NCI-H1417 treated with DMSO at 0.1 percent for 48 hours (cell line): Measurements from ENCODE around the gene HRH1.
"Not testable (repeated sequence)": the region's sequence is repeated elsewhere in the genome, so short reads cannot be mapped to it uniquely, and the experiment has no call there.

Experiments used
- DNase-seq: peaks from one replicate; lab custom pipeline; 2025; lab: John Stamatoyannopoulos, UW

Gene HRH1

DNA sequence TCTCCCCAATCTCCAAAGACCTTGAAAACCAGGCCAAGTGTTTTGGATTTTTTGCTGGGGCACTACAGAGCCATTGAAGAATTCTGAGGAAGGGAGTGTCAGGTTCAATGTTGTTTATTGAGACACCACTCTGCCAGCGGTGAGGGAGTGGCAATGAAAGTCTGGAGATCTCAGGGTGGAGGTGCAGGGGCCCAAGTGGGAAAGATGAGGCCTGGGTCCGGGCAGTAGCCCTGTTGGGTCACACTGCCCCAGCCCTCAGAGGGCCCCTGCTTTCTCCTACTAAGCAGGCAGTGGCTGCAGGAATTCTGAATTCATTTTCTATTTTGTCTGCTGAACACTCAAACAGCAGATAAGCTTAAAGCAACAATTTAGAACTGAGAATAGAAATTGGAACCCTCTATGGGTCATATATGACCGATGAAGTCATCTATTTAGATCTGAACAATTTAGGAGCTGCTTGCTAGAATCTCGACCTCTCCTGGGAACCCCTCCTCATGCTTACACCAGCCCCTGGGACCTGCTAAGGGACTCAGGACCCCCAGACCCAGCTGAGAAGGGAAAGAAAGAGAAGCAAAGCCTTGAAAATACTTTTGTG lies 17.9 kb downstream of the HRH1 start:
- no peak for DNase-seq

DNA sequence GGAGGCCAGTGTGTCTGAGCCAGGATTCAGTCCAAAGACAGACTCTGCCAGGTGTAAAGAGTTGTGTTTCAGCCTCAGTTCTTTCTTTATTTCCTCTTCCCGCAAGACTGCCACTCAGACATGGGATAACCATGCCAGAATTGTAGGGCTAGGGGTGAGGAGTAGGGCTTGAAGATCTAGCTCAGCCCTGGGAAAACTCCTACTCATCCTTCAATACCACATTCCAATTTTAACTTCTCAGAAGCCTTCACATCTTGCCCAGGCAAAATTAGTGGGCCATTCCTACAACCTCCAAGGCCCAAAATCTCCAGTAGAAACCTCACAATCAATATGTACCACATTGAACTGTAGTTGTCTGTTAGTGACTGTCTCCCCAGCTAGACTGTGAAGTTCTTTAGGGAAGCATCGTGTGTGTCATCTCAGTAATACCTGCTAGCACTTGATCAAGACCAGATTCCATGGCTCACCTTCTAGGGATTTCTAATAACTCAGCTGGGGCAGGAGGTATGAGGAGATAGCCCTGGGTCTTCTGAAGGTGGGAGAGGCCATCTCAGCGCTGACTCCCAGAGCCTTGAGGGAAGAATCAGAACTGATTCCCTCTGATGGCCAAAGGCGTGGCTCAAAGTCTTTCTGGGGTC lies 19.7 kb downstream of the HRH1 start:
- DNase-seq, result no peak

DNA sequence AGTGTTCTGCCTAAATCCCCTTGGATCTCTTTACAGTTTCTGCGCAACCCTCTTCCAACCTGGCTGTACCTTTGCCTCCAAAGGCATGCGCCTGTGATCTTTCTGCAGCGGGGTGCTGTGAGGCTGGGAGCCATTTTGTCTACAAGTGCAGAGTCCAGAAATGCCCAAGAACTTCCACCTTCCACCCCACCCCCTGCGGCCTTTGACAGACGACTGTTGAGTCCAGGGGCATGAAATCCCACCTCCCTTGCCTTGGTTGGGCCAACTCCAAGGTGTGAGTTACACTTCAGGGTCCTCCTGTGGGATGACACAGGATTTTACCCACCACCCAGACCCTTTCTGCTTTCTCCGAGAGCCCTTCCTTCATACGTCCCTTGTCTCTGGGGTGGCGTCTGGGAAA lies 24.1 kb downstream of the HRH1 start:
- DNase-seq, result no peak

DNA sequence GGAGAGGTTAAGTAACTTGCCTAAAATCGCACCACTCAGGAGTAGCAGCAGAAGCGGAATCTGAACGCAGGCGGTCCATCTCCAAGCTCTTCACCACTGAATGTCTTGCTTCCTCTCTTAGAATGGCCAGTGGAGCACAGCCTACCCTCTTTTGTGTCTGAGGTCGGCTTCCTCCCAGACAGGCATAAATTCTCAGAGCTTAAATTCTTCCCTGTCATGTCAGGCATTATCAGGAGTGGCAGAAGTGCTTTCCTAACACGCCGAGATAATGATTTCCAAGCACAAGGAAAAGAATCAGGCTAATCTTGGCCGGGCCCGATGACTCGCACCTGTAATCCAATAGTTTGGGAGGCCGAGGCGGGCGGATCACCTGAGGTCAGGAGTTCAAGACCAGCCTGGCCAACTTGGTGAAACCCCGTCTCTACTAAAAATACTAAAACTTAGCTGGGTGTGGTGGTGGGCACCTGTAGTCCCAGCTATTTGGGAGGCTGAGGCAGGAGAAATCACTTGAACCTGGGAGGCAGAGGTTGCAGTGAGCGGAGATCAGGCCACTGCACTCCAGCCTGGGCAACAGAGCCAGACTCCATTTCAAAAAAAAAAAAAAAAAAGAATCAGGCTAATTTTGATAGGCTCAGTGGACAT lies 30.2 kb downstream of the HRH1 start:
- not testable (repeated sequence) for DNase-seq

DNA sequence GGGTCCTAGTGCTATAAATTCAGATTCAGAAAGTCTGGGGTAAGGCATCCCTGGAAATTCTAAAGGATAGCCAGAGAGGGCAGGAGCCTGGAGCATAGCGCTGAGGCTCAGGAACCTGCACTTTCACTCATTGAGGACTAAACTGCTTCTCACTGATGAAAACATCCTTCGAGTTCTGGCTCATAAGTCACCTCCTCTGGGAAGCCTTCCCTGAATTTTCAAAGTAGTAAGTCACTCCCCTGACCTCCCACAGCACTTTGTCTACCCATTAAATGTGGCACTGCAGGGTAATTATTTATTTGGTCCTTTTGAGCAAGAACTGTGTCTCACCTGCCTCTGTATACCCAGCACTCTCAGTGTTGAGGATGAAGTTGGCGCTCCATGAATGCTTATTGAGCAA lies 30.9 kb downstream of the HRH1 start:
- no peak for DNase-seq

DNA sequence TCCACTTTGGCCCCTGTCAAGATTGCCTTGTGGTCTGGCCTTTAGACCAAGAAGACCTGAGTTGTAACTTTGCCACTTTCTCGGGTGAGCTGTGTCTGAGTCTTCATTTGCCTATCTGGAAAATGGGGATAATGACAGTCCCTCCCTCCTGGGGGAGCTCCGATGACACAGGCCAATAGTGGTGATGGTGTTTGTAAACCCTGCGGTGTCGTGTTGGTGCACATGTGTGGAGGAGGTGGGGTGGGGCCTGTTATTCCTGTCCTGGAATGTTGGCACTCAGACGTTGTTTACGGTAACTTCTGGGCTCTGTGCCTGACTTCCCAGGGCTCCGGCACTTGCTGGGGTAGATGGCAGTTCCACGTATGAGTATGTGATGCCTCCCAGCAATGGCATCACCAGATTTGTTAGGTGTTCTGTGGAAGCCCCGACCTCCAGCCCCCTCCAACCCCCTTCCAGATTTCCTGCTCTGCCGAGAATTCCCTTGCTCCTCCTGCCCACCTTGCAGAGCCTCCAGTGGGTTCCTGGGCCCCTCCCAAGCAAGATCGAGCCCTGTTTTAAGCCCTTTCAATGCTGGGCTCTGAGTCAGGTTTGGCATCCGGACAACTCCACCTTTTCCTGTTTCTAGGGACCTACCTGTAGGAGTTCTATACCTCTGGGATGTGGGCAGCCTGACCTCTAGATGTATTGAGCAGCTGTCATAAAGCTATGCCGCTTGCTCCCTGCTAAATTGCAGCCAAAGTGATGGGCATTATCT lies 31.4 kb downstream of the HRH1 start:
- DNase-seq, result no peak

DNA sequence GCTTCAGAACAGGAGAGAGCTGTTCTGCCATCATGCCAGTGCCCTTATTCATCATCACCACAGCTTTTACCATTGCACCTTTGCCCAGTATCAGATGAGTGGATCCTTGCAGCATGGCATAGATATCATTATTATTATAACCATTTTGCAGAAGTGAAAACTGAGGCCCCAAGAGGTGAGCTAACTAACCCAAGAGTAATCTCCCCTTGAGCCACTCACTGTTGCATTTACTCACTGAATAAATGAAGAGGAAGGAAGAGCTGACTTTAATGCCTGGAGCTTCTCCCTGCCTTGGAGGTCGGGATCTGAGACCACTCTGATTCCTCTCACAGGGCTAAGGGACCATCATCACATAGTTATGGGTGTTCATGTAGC lies 32.0 kb downstream of the HRH1 start:
- DNase-seq, result no peak

DNA sequence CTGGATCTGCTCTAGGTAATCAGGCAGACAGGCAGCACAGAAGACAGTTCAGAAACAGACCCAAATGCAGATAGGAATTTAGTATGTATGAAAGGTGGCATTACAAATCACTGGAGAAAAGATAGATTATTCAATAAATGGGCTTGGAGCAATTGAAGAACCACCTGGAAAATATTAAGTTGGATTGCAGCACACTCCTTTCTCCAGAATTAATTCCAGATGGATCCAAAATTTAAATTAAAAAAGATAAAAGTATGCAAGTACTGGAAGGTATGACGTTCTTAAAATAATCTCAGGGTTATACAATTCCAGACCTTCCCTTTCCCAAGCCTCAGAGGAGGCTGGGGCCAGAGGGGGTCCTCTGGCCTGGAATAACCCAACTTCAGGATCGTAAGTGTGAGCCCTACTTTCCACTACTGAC lies 32.5 kb downstream of the HRH1 start:
- DNase-seq, result no peak

DNA sequence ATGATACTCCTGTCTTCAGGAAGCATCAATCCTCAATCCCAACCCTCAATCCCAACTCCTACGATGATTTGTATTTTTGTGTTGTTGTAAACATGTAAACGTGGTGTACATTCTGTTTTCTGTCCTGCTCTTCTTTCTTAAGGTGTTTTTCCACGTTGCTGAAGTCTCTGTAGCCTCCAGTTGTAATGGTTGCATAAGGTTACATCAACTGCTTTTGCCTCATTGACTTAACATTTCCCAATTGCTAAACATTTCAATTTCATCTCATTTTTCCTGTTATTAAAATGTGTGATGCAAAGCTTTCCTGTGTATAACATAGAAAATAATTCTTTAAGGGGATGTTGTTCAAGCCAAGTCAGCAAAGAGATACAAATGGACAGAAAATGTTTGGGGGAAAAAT lies 33.4 kb downstream of the HRH1 start:
- DNase-seq, result no peak

DNA sequence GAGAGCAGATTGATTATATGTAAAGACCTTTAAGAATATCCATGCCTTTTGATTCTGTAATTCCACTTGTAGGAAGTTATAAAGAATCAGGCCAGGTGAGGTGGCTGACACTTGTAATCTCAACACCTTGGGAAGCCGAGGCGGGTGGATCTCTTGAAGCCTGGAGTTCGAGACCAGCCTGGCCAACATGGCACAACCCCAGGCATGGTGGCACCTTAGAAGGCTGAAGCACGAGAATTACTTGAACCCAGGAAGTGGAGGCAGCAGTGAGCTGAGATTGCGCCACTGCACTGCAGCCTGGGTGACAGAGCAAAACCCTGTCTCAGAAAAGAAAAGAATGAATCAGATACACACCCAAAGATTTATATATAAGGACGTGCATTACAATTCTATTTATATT lies 33.9 kb downstream of the HRH1 start:
- DNase-seq, result no peak

DNA sequence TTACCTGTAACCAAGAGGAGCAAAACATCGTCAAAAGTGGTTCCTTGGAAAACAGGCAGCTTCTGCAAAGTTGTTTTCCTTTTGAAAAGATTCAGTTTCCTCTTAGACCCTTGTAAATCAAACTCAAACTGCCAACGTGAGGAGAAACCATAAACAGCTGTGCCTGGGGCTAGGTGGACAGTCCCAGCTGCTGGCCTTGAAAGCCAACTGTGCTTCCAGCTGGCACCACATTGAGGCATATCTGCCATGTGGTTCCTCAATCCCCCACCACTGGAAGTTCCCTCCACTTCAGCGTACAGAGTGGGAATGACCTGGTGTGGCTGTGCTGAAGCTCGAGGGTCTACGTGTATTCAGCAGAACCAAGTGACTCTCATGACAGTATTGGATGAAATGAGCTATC lies 40.9 kb downstream of the HRH1 start:
- no peak for DNase-seq

DNA sequence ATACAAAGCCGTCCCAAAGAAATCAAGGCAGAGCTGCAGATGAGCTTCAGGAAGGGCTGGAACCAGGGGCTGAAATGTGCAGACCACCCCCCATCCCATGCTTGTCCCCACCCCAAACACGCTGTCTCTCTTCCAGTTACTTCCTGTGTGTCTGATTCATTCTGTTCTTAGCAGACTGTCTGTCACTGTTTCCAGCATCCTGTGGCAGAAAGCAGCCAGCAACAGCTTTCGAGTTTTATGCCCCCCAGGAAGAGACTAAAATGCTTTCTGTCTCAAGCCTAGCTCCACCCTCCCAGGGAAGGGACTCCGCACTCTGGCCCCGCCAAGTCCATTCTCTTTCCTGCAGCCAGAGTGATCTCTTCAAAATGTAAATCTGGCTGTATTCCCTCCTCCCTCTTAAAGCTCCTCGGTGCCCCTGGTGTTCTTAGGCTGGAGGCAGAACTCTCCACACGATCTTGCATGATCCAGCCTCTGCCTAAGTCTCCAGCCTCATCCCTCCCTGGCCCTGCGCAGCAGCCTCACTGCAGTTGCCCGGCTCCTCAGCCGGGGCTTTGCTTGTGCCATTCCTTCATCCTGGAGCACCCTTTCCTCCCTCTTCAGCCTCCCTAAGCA lies 41.5 kb downstream of the HRH1 start:
- no peak for DNase-seq

DNA sequence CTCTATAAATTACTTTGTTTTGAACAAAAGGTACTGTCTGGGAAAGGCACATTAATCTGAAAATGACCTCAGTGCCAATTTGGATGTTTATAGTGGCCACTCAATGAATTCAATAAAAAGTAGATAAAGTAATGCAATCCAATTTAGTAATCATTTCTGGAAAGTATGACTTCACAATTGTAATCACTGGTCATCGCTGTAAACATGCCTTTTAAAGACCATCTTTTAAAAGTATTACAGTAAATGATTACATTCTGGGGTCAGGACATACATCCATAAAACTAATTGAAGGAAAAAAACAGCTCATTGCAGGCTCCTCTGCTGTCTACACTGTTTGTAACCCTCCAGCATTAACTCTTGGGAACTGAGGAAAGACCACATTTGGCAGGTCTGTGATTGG lies 43.2 kb downstream of the HRH1 start:
- DNase-seq, result no peak

DNA sequence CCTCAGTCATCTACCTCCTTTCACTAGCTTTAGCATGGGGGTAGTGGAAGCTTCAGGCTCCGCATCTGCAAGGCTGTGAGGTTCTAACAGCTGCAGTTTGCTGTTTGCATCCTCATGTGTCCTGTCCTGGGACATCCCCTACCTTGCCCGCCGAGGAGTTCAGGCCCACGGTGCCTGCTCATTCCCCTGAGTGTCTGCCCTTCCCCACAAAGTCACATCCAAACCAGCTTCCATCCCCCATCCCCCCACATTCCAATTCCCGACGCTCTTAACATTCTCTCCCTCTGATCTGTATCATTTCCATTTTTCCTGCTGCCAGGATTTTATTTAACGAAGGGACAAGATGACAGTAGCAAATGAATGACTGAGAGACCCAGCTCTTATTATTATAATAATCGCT lies 43.8 kb downstream of the HRH1 start:
- no peak for DNase-seq

DNA sequence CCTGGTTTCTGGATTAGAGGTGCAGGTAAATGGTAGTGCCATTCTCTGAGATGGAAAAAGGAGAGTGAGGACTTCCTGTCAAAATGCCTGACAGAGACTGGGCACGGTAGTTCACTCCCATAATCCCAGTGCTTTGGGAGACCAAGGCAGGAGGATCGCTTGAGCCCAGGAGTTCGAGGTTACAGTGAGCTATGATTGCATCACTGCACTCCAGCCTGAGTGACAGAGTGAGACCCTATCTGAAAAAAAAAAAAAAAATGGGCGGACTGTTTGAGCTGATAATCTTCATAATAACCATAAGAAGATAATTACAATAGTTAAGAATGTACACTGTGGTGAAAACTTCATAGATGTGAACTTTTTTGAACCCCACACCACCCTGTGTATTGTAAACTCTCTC lies 44.2 kb downstream of the HRH1 start:
- no peak for DNase-seq

DNA sequence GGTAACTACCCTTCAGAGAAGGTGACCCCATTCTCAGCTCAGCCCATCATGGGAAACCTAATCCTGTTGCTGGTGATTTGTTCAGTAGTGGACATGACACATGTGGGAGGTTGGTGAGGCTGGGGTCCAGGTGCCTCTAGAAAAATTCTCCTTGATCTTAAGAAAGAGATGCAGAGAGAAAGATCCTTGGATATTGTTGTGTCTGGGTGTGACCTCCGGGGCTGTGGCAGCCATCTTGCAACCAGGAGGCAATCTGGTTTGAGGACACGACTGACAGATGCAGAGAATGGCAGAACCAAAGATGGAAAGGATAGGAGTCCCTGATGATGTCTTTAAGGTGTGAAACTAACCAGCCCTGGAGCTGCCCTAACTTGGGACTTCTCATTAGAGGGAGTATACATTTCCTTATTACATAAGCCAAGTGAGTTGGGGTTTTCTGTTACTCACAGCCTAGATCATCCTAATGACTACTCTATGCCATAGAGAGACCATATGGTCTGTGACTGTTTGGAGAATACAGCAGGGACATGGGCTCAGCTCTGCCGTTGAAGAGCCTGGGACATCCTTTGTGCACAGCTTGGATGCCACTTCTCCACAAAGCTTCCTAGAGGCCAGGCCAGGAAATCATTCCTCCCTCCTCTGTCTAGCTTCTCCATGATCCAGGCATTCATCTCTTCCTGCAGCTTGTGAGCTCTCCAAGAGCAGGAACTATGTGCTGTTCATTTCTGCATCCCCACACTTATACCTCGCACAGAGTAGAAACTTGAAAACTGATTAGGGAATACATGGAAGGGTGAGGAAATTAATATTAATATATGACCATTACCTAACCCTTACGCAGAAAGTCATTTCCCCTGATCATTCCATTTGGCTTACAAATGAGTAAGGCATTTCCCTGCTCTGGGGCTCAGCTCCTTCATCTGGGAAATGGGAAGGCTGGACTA lies 45.9 kb downstream of the HRH1 start:
- DNase-seq, result no peak

DNA sequence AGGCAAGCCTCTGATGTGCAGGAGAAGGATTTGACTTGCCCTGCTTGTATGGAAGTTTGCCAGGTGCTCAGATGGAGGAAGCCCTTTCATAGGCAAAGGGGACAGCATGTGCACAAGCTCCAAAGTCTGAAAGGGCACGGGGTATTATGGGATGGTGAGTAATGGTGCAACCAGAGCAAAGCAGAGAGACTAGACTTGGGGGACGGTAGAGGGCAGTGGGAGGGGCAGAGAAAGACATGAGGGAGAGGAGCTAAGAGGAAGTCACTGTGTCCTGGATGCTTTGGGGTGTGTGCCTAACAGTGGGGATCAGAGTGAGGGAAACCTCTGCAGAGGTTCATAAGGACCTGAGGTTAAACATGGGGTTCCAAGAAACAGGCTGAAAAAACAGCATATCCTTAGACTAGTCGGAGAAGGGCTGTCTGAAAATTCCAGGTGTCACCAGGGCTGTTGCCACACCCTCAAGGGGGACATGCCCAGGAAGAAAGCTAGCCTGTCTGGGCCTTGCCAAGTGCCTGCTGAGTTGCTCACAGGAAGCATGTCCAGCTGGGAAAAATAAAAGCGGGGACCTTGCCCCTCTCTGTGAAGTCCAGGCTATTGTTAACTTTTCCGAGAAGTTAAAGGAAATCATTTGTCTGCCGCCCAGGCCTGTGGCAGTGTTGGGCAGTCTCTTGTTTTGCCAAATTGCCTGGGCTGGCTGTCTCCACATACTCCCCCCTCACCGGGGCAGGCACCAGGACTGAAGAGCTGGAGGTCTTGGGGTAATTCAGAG lies 47.1 kb downstream of the HRH1 start:
- no peak for DNase-seq

DNA sequence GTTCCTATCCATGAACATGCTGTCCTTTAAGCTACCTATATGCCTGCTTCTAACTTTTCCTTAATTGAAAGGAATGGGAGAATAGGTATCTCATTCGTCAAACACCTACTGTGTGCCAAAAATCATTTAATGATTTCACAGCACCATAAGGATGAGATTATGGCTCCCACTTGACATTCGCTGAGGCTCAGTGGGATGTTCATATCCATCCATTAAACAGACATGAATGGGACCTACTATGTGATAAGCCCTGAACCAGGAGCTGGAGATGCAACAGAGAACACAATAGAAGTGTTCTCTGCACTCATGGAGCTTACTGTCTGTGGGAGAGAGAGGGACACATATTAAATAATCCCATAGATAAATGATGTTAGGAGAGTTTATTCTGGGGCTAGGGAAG lies 49.7 kb downstream of the HRH1 start:
- DNase-seq, result no peak

DNA sequence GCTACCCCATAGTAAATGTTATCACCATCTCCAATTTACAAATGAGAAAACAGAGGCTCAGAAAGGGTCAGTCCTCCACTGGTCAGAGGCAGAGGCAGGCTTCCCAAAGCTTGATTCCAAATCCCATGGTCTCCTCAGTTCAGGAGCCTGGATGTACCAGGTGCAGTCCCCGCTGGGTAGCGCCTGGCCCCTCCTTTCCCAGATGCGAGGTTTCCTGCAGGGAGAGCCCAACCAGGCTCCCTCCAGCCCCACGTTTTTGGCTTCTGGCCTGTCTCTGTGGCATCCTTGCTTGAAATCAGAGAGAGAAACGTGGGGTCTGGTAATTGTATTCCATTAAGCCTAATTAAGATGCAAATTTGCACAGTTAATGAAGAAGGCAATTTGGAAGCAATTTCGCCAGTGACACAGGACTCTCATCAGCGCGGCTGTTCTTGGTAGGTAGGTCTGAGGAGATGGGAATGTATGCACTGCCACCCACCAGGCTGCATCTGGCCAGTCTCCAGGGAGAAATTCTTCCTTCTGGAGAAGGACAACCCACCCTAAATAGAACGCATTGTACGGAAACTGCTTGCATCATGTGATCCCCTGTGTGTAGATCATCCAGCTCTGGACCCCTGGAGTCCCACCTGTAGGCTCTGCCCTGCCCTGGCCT lies 50.5 kb downstream of the HRH1 start:
- DNase-seq, result no peak

DNA sequence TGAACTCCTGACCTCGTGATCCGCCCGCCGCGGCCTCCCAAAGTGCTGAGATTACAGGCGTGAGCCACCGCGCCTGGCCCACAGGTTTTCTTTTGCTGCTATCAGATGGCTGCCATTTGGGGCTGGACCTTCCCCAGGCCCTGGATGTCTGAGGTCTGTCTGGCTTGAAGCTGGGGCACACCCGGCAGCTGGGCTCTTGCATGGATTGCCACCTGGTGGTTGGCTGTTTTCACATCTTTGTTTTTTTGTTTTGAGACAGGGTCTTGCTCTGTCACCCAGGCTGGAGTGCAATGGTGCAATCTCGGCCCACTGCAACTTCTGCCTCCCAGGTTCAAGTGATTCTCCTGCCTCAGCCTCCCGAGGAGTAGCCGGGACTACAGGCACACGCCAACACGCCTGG lies 51.6 kb downstream of the HRH1 start:
- not testable (repeated sequence) for DNase-seq
